SU-DHL-6 (cell line): ENCODE results near the gene L3MBTL4.

Experiments
- CTCF ChIP-seq: fragments of 200-600 bp; sonication (generic); IDR thresholded peaks from one replicate; pipeline ENCODE4 v1.5.1; 2017; ENCODE audit warnings: antibody characterized with exemption, mild to moderate bottlenecking, low read length, moderate library complexity; ENCODE audit not compliant: insufficient read depth, poor library complexity, severe bottlenecking
- EZH2phosphoT487 ChIP-seq: fragments of 200-600 bp; sonication (generic), shearing (Covaris generic); conservative IDR thresholded peaks from 2 replicates; pipeline ENCODE4 v1.6.1; 2018; ENCODE audit warnings: mild to moderate bottlenecking, antibody characterized with exemption, low read length, moderate library complexity, mixed read lengths

GRCh38 chr18:5969989-5970403, 444.7 kb downstream of the L3MBTL4 start:
- TF ChIP-seq CTCF (no peak), EZH2phosphoT487 (no peak)
